B cell (primary cell): Measurements from ENCODE around the gene INSR.

ENCODE experiments used
- EZH2 ChIP-seq: IDR thresholded peaks from 2 replicates; pipeline ENCODE4 v1.6.1; 2012; ENCODE audit warnings: borderline replicate concordance, low read depth, mild to moderate bottlenecking, moderate library complexity, low read length; ENCODE audit not compliant: insufficient read depth, poor library complexity, severe bottlenecking
- TF ChIP-seq, protein P1 (sequence below): fragments of 200-600 bp; IDR thresholded peaks from one replicate; pipeline ENCODE4 v1.8.0; 2022; ENCODE audit warnings: antibody characterized with exemption, mild to moderate bottlenecking

- TF ChIP-seq, protein P1, sequence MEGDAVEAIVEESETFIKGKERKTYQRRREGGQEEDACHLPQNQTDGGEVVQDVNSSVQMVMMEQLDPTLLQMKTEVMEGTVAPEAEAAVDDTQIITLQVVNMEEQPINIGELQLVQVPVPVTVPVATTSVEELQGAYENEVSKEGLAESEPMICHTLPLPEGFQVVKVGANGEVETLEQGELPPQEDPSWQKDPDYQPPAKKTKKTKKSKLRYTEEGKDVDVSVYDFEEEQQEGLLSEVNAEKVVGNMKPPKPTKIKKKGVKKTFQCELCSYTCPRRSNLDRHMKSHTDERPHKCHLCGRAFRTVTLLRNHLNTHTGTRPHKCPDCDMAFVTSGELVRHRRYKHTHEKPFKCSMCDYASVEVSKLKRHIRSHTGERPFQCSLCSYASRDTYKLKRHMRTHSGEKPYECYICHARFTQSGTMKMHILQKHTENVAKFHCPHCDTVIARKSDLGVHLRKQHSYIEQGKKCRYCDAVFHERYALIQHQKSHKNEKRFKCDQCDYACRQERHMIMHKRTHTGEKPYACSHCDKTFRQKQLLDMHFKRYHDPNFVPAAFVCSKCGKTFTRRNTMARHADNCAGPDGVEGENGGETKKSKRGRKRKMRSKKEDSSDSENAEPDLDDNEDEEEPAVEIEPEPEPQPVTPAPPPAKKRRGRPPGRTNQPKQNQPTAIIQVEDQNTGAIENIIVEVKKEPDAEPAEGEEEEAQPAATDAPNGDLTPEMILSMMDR: no peak
- TF ChIP-seq EZH2: no peak
Observed at GRCh38 chr19:7067716-7068115, 226.5 kb downstream of the INSR start.
